GM21360 (cell line): ENCODE data around the gene TBC1D22A.

Source experiments
- ATAC-seq: cut with Tn5 transposase; IDR thresholded peaks from one replicate; pipeline ENCODE4 v1.9.1; 2021; ENCODE audit warnings: mild to moderate bottlenecking, moderate library complexity; ENCODE audit not compliant: unreplicated experiment

Gene TBC1D22A

DNA sequence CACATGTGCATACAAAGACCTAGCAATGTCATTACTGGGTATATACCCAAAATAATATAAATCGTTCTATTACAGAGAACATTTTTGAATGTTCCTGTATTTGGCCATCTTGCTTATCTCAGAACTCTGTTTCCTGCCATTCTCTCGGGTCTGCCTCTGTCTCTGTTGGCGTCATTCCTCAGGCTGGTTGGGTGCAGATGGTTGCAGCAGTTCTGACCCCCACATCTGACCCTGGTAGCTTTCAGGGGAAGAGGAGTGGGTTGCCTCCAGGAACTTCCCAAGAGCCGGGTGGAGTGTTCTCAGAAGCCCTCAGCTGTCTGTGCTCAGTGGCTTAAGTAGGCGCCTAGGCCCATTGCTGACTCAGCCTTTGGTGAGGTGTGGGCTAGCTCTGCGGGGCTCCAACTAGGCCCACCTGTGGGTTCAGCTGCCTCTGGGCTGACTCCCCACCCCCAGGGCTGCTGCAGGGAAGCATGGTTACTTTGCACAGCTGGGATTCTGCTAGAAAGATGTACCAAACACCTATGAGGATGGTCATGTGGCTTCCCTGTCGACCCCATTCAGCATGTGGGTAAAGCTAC lies 114.0 kb downstream of the TBC1D22A start:
- no peak for ATAC-seq

DNA sequence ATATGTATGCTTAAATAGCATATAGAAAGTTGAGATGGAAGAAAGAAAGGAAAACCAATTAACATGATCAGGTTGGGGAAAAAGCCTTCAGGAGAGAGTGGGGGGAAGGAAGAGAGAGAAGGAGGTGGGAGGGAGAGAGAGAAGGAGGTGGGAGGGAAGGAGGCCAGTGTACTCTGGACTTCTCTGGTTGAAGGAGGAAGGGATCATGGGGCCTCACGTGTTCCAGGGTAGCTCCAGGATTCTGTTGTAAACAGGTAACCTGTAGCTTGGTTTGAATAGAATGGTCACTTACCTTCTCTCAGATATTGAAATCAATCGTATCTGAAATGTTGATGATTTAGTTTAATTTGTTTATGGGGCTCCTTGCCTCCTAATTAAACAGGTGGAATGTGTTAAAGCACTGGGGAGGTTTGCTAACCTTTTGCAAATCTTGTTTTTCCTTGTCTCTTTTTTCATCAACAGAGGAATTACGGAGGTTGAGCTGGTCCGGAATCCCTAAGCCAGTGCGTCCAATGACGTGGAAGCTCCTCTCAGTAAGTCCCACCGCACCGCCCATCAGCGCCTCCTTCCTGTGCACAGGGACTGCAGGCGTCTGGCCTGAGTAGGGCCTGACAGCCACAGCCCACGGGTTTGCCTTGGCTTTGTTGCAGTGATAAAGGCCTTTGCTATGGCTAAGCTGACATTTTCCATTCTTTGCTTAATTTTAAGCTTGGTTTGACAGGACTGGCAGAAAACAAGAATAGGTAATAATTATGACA lies 115.9 kb downstream of the TBC1D22A start:
- no peak for ATAC-seq

DNA sequence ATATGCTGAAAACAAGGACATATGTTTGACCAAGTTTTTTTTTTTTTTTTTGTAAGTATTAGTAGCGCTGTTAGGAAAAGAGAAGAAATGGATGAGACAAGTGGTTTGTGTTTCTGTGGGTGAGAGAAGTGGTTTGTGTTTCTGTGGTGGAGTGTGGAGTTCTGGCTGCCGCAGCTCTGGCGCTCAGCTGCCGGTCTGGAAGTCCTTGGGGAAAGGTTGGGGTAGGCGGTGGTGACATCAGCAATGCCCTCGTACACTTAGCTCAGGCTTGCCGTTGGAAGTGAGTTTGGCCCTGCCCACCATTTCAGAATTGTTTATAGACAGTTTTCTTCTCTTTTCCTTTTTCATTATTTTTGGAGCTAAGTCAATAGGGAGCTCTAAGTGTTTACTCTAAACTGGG lies 116.6 kb downstream of the TBC1D22A start:
- ATAC-seq = no peak

DNA sequence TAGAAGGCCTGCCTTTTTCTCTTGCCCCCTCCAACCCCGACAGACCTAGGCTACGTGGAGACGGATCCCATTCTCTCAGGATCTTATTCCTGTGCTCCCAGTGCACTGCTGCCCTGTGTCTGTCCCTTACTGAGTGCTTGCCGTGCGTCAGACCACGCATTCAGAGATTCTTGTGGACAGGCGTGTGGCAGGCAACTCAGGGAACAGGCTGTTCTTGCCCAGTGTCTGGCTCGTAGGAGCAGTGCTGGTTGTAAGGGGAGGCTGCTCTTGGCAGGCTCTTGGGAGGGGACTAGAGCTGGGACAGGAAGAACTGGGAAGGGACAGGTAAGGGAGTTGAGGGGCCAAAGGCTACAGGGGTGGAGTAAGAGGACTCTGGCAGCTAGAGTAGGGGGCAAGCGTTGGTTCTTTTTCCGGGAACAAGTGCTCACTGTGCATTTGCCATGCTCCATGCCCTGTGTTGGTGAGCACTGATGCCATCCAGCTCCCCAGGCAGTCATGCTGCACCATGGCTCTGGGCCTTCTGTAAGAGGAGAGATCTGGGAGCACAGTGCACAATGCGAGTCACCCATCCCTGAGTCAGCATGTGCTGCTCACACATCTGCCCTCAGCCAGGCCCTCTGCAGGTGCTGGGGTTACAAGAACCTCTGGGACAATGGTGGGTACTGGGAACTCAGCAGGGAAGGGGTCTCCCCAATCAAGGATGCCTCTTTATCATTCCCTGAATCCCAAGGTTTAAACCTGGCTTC lies 119.1 kb downstream of the TBC1D22A start:
- no peak for ATAC-seq

DNA sequence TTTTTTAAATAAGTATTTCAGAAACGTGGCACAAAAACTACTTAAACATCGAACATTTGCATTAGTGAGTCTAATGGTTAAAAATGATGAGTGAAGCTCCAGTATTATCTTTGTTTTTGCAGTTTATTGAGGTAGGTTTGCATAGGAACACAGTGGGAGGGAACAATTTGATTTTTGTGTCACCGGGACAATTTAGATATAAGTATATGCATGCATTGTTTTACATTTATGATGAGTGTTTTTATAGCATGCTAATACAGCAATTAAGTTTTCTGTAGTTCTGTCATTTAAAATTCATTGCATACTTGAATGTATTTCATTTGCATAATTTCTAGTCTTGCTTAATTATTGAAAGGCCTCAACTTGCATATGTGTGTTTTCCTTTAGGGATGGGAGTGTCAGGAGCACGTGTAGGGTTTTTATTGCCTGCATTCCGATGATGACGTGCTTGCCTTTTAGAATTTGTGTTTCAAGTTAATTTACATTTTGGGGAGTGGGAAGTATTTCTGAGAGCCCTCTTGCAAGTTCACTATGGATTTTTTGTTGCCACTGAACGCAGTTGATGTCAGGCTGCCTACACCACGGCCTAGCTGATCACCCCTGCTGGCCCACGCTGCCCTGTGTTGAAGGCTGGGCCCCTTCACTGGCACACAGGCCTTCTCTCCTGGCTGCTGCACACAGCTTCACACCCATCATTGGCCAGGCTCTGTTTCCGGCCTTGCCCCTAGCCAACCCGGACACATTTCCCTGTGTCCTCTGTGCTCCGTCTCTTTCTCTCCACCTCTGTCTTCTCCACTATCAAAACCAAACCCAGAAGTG lies 120.9 kb downstream of the TBC1D22A start:
- ATAC-seq = no peak

DNA sequence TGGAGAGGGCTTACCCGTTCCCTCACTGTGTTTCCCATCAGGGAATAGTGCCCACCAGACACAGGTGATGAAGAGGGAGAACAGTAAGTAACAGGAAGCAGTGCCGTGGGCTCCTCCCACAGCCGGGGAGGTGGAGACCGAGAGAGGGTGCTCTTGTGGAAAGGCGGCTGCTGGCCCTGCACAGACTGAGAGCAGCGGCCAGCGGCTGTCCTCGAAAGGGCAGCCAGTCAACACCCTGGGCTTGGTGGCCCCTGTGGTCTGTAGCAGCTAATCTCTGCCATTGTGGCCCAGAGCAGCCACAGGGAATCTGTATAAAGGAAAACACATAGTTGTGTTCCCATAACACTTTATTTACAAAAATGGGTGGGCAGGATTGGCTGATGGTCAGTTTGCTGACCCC lies 121.9 kb downstream of the TBC1D22A start:
- ATAC-seq = no peak

DNA sequence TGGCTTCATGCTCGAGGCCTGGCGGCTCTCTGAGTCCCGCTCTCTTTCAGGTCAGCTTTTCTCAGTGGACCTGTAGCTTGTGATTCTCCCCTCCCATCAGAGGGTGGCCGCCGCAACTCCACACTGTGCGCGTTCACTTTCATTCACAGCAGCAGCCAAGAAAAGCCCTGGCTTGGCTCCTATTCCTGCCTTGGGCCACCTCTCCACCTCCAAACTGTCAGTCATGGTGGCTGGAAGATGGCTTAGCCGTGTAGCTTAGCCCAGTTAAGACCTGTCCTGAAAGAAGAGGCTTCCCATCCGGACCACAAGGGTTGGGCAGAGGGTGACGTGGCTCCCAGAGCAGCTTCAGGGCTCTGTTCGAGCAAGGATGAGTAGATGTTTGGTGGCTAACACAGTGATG lies 125.5 kb downstream of the TBC1D22A start:
- ATAC-seq = no peak

DNA sequence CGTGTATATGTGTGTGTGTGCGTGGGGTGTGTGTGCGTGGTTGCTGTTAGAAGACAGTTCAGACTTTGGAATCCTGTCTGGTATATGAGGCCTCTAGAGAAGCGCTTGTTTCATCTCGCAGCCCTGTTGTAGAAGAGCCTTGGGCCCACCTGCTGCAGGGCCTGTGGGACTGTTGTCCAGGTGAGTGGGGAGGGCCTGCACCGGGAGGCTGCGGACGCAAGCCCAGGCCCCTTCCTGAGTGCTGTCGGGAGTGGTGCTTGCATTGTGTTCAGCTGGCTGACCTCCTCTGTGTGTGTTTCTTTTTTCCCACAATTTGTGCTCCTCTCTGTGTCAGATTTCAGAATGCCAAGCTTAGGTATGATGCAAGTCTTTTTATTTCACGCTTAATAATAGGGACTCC lies 128.4 kb downstream of the TBC1D22A start:
- no peak for ATAC-seq

DNA sequence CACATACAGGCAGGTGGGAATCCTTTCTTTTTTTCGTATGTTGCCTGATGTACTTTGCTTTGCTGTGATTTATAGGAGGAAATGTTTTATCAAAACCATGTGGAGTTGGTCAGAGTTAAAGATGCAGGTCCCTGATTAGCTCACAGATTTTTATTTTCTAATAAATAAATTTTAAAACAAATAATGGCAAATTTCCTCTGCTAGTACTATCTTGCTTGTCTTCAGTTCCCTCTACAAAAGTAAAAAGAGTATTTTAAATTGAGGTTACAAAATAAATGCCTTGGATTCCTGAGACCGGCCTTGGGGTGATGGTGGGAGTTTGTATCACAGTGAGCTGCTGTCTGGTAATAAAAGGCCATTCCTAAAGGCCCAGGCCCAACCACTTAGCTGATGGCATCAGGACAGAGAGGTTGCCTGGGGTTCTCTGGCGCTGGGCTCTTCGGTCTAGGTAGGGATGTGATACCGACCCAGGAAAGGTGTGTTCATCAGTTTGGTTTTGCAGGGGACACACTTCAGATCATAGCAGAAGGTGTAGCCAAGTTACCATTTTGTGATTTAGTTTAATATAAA lies 129.0 kb downstream of the TBC1D22A start:
- no peak for ATAC-seq

DNA sequence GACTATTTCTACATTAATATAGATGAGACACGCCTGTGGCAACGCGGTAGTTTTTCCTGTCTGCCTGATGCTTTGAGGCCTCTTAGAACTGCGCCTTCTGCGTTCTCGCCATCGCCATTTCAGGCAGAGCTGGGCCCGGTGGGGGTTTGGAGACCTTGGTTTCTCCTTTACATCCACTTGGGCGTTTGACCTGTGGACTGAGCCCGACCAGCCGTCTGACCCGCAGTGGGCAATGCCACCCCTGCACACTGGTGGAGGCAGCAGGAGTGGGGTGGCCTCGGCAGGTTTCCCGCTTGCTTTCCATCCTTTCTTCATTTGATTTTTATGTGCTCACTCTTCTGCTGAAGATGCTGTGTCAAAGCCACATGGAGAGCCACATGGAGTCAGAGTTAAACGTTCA lies 130.4 kb downstream of the TBC1D22A start:
- ATAC-seq = no peak

DNA sequence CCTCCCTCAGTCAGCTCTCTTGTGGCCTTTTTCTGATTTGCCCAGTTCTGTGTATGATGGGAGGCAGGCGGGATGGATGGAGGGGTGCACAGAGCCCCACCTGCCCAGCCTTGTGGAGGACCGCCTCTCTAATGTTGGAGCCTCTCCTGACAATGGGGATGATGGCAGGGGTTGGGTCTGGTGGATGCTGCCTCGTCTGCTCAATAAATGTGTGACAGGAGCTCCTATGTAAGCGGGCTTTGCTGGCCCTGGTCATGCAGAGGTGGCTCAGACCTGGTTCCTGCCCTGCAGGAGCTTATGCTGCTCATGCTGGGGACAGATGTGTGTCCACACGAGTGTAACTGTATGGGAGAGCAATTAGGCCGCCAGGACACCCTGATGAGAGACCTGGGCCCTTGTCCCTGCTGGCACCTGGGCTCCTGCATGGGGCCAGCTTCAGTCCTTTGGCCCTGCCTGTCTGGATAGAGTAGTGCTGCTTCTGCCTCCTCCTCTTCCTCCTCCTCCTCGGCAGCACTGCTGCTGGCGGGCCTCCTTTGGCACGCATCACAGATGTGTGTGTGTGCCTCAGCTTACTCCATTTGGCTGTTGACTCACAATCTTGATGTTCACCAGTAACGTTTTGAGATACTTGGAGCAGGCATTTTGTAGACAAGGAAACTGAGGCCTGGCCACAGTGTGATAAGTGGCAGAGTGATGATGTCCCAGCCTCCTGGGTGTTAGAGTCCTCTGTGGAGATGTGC lies 131.0 kb downstream of the TBC1D22A start:
- ATAC-seq = no peak

DNA sequence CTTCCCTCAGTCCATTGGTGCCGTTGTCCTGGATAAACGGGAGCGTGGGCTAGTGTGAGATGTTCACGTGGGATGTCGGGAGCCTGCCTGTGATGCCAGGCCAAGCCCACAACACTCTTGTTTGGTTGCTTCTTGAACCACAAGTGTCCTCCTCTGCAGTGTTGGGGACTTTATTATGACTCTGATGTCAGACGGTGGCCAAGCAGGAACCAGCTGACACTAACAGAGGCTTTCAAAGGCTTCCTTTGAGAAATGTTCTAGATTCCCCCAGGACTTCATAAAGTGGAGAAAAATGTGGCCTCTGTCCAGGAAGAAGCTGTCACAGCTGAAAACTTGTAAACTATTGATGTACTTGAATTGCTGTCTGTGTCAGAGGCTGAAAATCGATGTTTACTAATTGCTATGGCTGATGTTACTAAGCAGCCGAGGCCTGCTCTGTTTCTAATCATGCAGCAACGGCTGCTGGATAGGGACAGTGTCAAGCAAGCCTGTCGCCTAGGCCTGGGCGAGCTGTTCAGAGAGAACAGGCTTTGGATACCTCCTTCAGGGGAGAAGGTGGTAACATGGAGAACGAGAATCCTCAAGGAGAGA lies 131.7 kb downstream of the TBC1D22A start:
- ATAC-seq = no peak

DNA sequence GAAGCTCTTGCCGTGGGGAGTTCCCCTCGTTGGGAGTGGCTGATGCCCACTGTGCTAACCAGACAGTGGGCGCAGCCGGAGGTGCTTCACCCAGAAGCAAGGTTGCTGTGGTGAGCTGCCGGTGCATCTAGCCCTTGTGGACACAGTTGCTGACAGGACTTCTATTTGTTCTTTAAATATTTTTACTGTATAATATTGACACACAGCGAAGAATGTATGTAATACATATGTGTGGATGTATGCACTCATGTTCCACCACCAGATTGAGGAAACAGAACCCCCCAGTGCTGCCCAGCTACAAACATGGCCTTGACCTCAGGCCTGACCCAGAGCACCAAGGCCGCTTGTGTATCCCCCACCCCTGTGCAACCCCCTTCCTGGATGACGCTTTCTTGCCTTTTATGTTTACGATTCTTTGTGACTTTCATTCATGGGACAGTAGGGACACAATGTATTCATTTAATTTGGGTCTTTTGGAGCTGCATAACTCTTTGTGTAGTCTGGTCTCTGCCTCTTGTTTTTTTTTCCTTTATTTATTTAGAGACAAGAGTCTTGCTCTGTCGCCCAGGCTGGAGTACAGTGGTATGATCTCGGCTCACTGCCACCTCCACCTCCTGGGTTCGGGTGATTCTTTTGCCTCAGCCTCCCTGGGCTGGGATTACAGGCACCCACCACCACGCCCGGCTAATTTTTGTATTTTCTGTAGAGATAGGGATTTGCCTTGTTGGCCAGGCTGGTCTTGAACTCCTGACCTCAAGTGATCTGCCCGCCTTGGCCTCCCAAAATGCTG lies 132.6 kb downstream of the TBC1D22A start:
- no peak for ATAC-seq

DNA sequence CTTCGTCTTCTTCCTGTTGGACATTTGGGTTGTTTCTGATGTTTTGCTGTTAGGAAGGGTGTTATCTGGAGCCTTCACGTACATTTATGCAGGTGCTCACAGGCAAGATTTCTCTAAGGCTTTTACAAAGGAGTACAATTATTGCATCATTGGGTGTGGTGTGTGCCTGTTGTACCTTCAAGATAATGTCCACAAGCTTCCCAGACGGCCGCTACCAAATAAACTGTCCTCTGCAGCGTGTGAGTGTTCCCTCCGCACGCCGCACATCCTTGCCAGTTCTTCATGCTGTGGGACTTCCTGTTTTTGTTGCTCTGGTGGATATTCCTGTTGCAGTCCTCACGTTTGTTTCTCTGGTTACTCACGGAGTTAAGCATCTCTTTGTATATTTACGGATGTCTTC lies 133.3 kb downstream of the TBC1D22A start:
- ATAC-seq = no peak

DNA sequence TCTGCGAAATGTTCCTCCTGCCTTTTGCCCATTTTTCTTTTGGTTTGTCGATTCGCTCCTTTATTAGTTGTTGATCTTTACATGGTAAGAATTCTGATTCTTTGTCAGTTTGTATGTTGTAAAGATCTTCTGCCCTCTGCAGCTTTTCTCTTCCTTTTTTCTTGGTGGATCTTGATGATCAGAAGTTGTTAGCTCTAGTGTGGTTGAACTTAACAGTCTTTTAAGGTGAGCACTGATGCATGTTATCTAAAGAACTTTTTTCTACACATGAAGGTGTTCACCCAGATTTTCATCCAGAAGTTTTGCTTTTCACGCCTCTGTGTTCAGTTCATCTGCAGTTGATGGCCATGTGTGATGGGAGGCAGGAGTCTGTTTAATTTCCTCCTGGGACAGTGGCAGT lies 133.7 kb downstream of the TBC1D22A start:
- no peak for ATAC-seq

DNA sequence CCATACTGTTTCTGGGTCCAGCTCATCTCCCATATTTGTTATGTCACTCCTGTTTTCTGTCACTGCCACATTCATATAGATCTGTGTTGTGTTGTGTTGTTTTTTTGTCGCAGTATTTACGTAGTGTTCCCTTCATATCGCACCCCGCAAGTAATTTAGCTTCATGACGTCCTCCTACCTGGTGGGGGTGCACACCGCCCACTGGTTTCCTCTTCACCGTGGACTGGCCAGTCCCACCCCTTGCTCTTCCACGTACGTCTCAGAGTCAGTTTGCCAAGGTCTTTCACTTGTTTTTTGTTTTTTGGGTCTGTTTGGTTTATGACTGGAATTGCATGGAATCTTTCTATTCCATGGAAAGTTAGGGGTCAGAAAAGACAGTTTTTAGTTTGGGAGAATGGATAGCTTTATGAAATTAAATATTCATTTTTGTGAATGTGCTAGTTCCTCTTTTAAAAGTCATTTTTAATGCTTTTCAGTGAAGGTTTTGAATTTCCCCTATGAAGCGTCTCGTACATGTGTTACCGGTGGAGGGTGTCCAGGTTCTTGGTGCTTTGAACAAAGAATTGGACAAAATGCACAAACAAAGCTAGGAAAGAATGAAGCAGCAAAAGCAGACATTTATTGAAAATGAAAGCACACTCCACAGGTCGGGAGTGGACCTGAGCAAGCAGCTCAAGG lies 134.3 kb downstream of the TBC1D22A start:
- no peak for ATAC-seq

DNA sequence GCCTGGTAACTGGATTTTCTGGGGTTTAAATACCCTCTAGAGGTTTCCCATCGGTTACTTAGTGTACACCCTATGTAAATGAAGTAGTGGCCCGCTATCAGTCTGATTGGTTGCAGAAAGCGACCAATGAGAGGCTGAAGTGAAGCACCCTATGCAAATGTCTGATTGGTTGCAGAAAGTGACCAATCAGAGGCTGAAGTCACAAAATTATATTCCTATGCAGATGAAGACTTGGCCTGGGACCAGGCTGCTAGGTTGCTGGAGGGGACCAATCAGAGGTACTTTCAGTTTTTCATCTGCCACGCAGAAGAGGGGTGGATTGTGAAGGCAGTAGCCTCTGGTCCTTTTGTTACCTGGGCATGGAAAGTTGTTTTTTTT lies 134.8 kb downstream of the TBC1D22A start:
- no peak for ATAC-seq

DNA sequence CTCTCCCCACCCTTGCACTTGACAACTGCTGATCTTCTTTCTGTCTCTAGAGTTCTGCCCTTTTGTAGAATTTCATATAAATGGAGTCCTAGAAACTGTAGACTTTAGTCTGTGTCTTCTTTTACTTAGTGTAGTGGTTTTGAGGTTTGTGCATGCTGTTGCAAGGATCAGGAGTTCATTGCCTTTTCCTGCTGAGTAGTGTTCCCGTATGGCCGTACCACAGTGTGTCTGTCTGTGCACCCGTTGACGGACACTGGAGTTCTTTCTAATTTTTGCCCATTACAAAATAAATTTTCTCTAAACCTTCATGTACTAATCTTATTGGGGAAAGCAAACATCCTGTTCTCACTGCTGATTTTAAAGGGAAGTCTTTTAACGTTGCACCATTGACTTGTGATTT lies 138.1 kb downstream of the TBC1D22A start:
- ATAC-seq = no peak

DNA sequence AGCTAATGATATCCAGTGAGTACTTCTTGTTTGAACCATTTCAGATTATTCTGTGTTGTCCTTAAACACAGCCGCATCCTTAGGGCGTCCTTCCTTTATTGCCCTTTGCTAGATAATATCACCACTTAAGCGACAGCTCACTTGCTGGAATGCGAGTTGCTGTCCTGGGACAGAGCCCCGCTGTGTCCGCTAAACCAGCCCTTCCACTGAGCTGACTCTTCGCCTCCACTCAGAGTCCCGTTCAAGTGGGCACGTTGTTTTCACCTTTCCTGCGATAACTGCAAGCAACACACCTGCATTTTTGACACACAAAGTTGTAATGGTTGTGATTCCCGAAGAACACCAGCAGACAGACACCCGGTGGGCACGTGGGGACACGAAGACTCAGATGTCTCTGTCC lies 140.0 kb downstream of the TBC1D22A start:
- no peak for ATAC-seq
